HepG2 (cell line): ENCODE data around the gene OVCH2. TPM values are rescaled to one million over a fixed set of nuclear protein-coding genes. Genes with fewer than 3 reads are reported as not detected.

ENCODE experiments used
- ATM ChIP-seq: fragments of 450-650 bp; IDR thresholded peaks from 2 replicates; pipeline ENCODE4 v1.7.1; 2017; ENCODE audit warnings: mild to moderate bottlenecking, borderline replicate concordance
- GTF3A ChIP-seq: sonication (generic); formaldehyde crosslinking; conservative IDR thresholded peaks from 2 replicates; pipeline ENCODE4 v1.4.0; 2020; ENCODE audit warnings: mild to moderate bottlenecking, missing genetic modification reagents
- MTA3 ChIP-seq: sonication (generic); formaldehyde crosslinking; IDR thresholded peaks from 2 replicates; pipeline ENCODE4 v1.4.0; 2020; ENCODE audit warnings: missing genetic modification reagents
- ZNF772 ChIP-seq: sonication (generic); formaldehyde crosslinking; IDR thresholded peaks from 2 replicates; pipeline ENCODE4 v1.5.0; 2020; ENCODE audit warnings: mild to moderate bottlenecking, missing genetic modification reagents
- ZNF841 ChIP-seq: sonication (generic); formaldehyde crosslinking; IDR thresholded peaks from 2 replicates; pipeline ENCODE4 v1.8.1; 2023; ENCODE audit warnings: missing genetic modification reagents, borderline replicate concordance
- polyA plus RNA-seq, 8 experiments: library from polyadenylated mRNA; depleted of rRNA in 3 of 8; stranded (reverse) in 7 of 8; unstranded in 1 of 8; fragments of >200 nt; fragmentation: Illumina TruSeq in 4 of 8; extraction: Trizol in 4 of 8; gene quantifications; 2 replicates each; pipeline versions ENCODE4 v1.2.1 to v1.2.3, GENCODE V29; 2011 to 2016; ENCODE audit warnings: low read depth in 4 of 8, missing spikeins in 1 of 8, mixed read lengths in 1 of 8; ENCODE audit not compliant: insufficient read depth in 1 of 8
- total RNA-seq, 5 experiments: library from RNA; depleted of rRNA; stranded (reverse); fragments of >200 nt; fragmentation: Illumina TruSeq; extraction: Trizol; gene quantifications; 2 replicates each; pipeline ENCODE4 v1.2.3, GENCODE V29; 2016; ENCODE audit warnings: low read depth in 1 of 5
- TF ChIP-seq, protein P1 (sequence below): sonication (generic); formaldehyde crosslinking; IDR thresholded peaks from 2 replicates; pipeline ENCODE4 v1.5.1; 2020; ENCODE audit warnings: mild to moderate bottlenecking, missing genetic modification reagents, moderate library complexity
- TF ChIP-seq, protein P2 (sequence below): sonication (generic); formaldehyde crosslinking; IDR thresholded peaks from 2 replicates; pipeline ENCODE4 v1.5.0; 2020; ENCODE audit warnings: mild to moderate bottlenecking, missing genetic modification reagents, borderline replicate concordance
- TF ChIP-seq, protein P3 (sequence below): sonication (generic); formaldehyde crosslinking; IDR thresholded peaks from 2 replicates; pipeline ENCODE4 v1.8.0; 2022; ENCODE audit warnings: missing genetic modification reagents, mild to moderate bottlenecking, moderate library complexity, borderline replicate concordance
- TF ChIP-seq, protein P4 (sequence below): sonication (generic); formaldehyde crosslinking; IDR thresholded peaks from 2 replicates; pipeline ENCODE4 v1.4.0; 2020; ENCODE audit warnings: missing genetic modification reagents
- TF ChIP-seq, protein P5 (sequence below): IDR thresholded peaks from 2 replicates; pipeline ENCODE4 v1.4.0; 2020; ENCODE audit warnings: mild to moderate bottlenecking, missing genetic modification reagents

Gene OVCH2
- total and polyA plus RNA-seq, 2 of the 13 experiments (the other 11 are each of a cell fraction or from before 2014, with no cell fraction given), result not detected

DNA sequence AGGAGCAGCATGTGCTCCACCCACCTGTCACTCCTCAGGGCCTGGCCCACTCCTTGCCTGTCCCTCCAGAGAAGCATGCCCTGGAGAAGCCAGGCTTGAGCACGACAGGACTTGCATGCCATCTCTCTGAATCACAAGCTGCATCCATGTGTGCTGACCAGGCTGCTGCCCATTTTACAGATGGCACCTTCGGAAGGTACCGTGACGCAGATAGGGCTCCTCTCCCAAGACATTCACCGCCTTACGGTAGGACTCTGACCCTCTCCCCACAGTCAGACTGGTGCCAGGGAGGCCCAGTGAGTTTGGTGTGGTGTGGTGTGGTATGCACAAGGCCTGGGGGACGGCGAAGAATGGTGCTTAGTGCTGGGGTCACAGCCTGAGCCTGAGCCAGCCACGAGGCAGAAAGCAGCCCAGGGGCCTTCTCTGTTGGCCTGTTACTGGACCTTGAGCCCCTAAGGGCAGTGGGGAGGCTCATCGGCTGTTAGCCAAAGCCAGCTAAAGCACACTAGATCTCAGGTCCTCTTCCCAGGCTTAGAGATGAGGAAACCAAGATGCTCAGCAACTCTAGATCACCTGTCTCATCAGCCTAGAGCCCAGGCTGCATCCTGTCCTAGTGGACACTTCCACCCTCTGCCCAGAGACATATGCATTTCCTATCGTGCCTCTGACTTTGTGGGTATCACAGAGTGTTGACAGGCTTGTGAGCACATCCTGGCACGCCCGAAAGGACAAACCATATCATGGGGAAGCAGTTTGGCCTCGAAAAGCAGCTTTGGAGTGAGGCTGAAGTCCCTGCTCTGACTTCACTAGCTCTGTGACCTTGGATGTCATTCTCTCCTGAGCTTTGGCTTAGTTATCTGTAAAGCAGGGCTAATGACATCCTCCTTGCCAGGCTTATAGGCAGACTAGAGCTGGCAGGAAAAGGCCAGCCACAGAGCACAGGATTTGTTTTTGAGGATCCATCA, 50.7 kb downstream of the OVCH2 start (continued):
- TF ChIP-seq, protein P1, sequence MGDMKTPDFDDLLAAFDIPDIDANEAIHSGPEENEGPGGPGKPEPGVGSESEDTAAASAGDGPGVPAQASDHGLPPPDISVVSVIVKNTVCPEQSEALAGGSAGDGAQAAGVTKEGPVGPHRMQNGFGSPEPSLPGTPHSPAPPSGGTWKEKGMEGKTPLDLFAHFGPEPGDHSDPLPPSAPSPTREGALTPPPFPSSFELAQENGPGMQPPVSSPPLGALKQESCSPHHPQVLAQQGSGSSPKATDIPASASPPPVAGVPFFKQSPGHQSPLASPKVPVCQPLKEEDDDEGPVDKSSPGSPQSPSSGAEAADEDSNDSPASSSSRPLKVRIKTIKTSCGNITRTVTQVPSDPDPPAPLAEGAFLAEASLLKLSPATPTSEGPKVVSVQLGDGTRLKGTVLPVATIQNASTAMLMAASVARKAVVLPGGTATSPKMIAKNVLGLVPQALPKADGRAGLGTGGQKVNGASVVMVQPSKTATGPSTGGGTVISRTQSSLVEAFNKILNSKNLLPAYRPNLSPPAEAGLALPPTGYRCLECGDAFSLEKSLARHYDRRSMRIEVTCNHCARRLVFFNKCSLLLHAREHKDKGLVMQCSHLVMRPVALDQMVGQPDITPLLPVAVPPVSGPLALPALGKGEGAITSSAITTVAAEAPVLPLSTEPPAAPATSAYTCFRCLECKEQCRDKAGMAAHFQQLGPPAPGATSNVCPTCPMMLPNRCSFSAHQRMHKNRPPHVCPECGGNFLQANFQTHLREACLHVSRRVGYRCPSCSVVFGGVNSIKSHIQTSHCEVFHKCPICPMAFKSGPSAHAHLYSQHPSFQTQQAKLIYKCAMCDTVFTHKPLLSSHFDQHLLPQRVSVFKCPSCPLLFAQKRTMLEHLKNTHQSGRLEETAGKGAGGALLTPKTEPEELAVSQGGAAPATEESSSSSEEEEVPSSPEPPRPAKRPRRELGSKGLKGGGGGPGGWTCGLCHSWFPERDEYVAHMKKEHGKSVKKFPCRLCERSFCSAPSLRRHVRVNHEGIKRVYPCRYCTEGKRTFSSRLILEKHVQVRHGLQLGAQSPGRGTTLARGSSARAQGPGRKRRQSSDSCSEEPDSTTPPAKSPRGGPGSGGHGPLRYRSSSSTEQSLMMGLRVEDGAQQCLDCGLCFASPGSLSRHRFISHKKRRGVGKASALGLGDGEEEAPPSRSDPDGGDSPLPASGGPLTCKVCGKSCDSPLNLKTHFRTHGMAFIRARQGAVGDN (CRISPR knock-in tag), result peak; percentile 93
- TF ChIP-seq ZNF772 (CRISPR knock-in tag), result no peak
- no peak for TF ChIP-seq ZNF841
- TF ChIP-seq ATM, result no peak
- TF ChIP-seq MTA3 (CRISPR knock-in tag), result no peak
- TF ChIP-seq, protein P2, sequence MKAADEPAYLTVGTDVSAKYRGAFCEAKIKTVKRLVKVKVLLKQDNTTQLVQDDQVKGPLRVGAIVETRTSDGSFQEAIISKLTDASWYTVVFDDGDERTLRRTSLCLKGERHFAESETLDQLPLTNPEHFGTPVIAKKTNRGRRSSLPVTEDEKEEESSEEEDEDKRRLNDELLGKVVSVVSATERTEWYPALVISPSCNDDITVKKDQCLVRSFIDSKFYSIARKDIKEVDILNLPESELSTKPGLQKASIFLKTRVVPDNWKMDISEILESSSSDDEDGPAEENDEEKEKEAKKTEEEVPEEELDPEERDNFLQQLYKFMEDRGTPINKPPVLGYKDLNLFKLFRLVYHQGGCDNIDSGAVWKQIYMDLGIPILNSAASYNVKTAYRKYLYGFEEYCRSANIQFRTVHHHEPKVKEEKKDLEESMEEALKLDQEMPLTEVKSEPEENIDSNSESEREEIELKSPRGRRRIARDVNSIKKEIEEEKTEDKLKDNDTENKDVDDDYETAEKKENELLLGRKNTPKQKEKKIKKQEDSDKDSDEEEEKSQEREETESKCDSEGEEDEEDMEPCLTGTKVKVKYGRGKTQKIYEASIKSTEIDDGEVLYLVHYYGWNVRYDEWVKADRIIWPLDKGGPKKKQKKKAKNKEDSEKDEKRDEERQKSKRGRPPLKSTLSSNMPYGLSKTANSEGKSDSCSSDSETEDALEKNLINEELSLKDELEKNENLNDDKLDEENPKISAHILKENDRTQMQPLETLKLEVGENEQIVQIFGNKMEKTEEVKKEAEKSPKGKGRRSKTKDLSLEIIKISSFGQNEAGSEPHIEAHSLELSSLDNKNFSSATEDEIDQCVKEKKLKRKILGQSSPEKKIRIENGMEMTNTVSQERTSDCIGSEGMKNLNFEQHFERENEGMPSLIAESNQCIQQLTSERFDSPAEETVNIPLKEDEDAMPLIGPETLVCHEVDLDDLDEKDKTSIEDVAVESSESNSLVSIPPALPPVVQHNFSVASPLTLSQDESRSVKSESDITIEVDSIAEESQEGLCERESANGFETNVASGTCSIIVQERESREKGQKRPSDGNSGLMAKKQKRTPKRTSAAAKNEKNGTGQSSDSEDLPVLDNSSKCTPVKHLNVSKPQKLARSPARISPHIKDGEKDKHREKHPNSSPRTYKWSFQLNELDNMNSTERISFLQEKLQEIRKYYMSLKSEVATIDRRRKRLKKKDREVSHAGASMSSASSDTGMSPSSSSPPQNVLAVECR (CRISPR knock-in tag), result 0 out of 2 replicates have a peak, but pooled peaks have one; percentile 17
- TF ChIP-seq, protein P3, sequence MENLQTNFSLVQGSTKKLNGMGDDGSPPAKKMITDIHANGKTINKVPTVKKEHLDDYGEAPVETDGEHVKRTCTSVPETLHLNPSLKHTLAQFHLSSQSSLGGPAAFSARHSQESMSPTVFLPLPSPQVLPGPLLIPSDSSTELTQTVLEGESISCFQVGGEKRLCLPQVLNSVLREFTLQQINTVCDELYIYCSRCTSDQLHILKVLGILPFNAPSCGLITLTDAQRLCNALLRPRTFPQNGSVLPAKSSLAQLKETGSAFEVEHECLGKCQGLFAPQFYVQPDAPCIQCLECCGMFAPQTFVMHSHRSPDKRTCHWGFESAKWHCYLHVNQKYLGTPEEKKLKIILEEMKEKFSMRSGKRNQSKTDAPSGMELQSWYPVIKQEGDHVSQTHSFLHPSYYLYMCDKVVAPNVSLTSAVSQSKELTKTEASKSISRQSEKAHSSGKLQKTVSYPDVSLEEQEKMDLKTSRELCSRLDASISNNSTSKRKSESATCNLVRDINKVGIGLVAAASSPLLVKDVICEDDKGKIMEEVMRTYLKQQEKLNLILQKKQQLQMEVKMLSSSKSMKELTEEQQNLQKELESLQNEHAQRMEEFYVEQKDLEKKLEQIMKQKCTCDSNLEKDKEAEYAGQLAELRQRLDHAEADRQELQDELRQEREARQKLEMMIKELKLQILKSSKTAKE, result no peak
- TF ChIP-seq, protein P4, sequence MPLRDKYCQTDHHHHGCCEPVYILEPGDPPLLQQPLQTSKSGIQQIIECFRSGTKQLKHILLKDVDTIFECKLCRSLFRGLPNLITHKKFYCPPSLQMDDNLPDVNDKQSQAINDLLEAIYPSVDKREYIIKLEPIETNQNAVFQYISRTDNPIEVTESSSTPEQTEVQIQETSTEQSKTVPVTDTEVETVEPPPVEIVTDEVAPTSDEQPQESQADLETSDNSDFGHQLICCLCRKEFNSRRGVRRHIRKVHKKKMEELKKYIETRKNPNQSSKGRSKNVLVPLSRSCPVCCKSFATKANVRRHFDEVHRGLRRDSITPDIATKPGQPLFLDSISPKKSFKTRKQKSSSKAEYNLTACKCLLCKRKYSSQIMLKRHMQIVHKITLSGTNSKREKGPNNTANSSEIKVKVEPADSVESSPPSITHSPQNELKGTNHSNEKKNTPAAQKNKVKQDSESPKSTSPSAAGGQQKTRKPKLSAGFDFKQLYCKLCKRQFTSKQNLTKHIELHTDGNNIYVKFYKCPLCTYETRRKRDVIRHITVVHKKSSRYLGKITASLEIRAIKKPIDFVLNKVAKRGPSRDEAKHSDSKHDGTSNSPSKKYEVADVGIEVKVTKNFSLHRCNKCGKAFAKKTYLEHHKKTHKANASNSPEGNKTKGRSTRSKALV (CRISPR knock-in tag), result no peak
- TF ChIP-seq GTF3A, result no peak
- TF ChIP-seq, protein P5, sequence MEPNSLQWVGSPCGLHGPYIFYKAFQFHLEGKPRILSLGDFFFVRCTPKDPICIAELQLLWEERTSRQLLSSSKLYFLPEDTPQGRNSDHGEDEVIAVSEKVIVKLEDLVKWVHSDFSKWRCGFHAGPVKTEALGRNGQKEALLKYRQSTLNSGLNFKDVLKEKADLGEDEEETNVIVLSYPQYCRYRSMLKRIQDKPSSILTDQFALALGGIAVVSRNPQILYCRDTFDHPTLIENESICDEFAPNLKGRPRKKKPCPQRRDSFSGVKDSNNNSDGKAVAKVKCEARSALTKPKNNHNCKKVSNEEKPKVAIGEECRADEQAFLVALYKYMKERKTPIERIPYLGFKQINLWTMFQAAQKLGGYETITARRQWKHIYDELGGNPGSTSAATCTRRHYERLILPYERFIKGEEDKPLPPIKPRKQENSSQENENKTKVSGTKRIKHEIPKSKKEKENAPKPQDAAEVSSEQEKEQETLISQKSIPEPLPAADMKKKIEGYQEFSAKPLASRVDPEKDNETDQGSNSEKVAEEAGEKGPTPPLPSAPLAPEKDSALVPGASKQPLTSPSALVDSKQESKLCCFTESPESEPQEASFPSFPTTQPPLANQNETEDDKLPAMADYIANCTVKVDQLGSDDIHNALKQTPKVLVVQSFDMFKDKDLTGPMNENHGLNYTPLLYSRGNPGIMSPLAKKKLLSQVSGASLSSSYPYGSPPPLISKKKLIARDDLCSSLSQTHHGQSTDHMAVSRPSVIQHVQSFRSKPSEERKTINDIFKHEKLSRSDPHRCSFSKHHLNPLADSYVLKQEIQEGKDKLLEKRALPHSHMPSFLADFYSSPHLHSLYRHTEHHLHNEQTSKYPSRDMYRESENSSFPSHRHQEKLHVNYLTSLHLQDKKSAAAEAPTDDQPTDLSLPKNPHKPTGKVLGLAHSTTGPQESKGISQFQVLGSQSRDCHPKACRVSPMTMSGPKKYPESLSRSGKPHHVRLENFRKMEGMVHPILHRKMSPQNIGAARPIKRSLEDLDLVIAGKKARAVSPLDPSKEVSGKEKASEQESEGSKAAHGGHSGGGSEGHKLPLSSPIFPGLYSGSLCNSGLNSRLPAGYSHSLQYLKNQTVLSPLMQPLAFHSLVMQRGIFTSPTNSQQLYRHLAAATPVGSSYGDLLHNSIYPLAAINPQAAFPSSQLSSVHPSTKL (CRISPR knock-in tag), result peak; percentile 5; the same call in 1 of the 2 replicates
